Endothelial cell of umbilical vein (primary cell): ENCODE results near the gene COQ8B. TPM values are rescaled to one million over a fixed set of nuclear protein-coding genes. Genes with fewer than 3 reads are reported as not detected.

ENCODE experiments used
- BruUV-seq: library from RNA; stranded (reverse); fragments of 400-500 nt; replicated peaks from 2 replicates; lab custom pipeline; 2021; lab: Mats Ljungman, UMichigan
- CTCF ChIA-PET: fragments of 300-600, 350-600 bp; sonication (Branson Sonifier 250); formaldehyde crosslinking; loops from one replicate; lab custom pipeline; 2021; ENCODE audit warnings: antibody characterized with exemption, inconsistent platforms; lab: Charles Lee
- POLR2A ChIA-PET: fragments of 300-600, 350-600 bp; sonication (Branson Sonifier 250); formaldehyde crosslinking; loops from one replicate; lab custom pipeline; 2021; ENCODE audit warnings: antibody characterized with exemption, inconsistent platforms; lab: Charles Lee
- DNase-seq: peaks from one replicate; pipeline ENCODE4 v3.0.0-alpha.2; 2011; ENCODE audit warnings: low read depth, low spot score
- FAIRE-seq: peaks from 2 replicates; lab custom pipeline; 2011; peaks lifted over from hg19 to GRCh38; lab: Jason Lieb, UNC
- H2AFZ ChIP-seq: 2 replicates; pipeline ENCODE4 v1.6.0; 2012; ENCODE audit warnings: low read depth, low read length, control low read depth, inconsistent platforms
- H3K27ac ChIP-seq: 2 replicates; pipeline ENCODE4 v1.5.1; 2011; ENCODE audit warnings: low read depth, mild to moderate bottlenecking, control low read depth, low read length, moderate library complexity; ENCODE audit not compliant: insufficient read depth
- H3K27me3 ChIP-seq, 2 experiments: 2 replicates each; pipeline versions ENCODE4 v1.6.0 to v1.6.1; 2011; ENCODE audit warnings: low read length in 2 of 2, mixed read lengths in 1 of 2; ENCODE audit not compliant: control insufficient read depth in 2 of 2, insufficient read depth in 2 of 2
- H3K36me3 ChIP-seq, 2 experiments: 2 replicates in 1 of 2; 3 replicates in 1 of 2; pipeline ENCODE4 v1.5.1; 2011; ENCODE audit warnings: low read length in 2 of 2, mild to moderate bottlenecking in 1 of 2, moderate library complexity in 1 of 2; ENCODE audit not compliant: control insufficient read depth in 2 of 2, insufficient read depth in 2 of 2; ENCODE audit errors: extremely low read depth in 1 of 2
- H3K4me1 ChIP-seq: 3 replicates; pipeline ENCODE4 v1.5.1; 2011; ENCODE audit warnings: mild to moderate bottlenecking, low read length; ENCODE audit not compliant: control insufficient read depth, insufficient read depth; ENCODE audit errors: extremely low read depth
- H3K4me2 ChIP-seq: 2 replicates; pipeline ENCODE4 v1.6.1; 2011; ENCODE audit warnings: low read length, control low read depth, mixed read lengths; ENCODE audit not compliant: insufficient read depth
- H3K4me3 ChIP-seq, 3 experiments: fragments of 200-600 bp in 1 of 3; sonication (generic), shearing (Covaris generic) in 1 of 3; replicated peaks in 1 of 3; 2 replicates each; pipeline ENCODE4 v1.5.1; 2011 to 2016; ENCODE audit warnings: control low read depth in 3 of 3, low read length in 3 of 3, mild to moderate bottlenecking in 2 of 3, inconsistent platforms in 1 of 3, low read depth in 1 of 3, moderate library complexity in 1 of 3; ENCODE audit not compliant: insufficient read depth in 1 of 3
- H3K79me2 ChIP-seq: 2 replicates; pipeline ENCODE4 v1.6.0; 2012; ENCODE audit warnings: low read length, inconsistent platforms; ENCODE audit not compliant: control insufficient read depth, insufficient read depth
- H3K9ac ChIP-seq: replicated peaks from 2 replicates; pipeline ENCODE3; 2011; ENCODE audit warnings: low read length, control low read depth; ENCODE audit not compliant: insufficient read depth; ENCODE audit errors: extremely low read depth
- H3K9me1 ChIP-seq: replicated peaks from 3 replicates; pipeline ENCODE4 v1.6.0; 2011; ENCODE audit warnings: mild to moderate bottlenecking, low read length; ENCODE audit not compliant: control insufficient read depth, insufficient read depth; ENCODE audit errors: extremely low read depth
- H3K9me3 ChIP-seq: replicated peaks from 2 replicates; pipeline ENCODE4 v1.5.1; 2012; ENCODE audit warnings: low read length, inconsistent platforms; ENCODE audit not compliant: control insufficient read depth, insufficient read depth
- H4K20me1 ChIP-seq: replicated peaks from 2 replicates; pipeline ENCODE3; 2011; ENCODE audit warnings: mild to moderate bottlenecking, low read length; ENCODE audit not compliant: control insufficient read depth, insufficient read depth; ENCODE audit errors: extremely low read depth
- CTCF ChIP-seq, 2 donors: IDR thresholded peaks; 1 replicate in 1 of 2; 2 replicates in 1 of 2; pipeline ENCODE4 v1.5.1; 2011; ENCODE audit warnings: low read length in 2 of 2, mild to moderate bottlenecking in 2 of 2, moderate library complexity in 2 of 2, control low read depth in 1 of 2, inconsistent platforms in 1 of 2, low read depth in 1 of 2; ENCODE audit not compliant: insufficient read depth in 1 of 2; ENCODE audit errors: extremely low read depth in 1 of 2
- EZH2 ChIP-seq: IDR thresholded peaks from 2 replicates; pipeline ENCODE4 v1.6.1; 2012; ENCODE audit warnings: borderline replicate concordance, low read depth, mild to moderate bottlenecking, moderate library complexity, low read length, inconsistent platforms; ENCODE audit not compliant: severe bottlenecking
- FOS ChIP-seq: IDR thresholded peaks from 2 replicates; pipeline ENCODE4 v1.6.1; 2011; ENCODE audit warnings: mild to moderate bottlenecking, low read length, moderate library complexity, borderline replicate concordance; ENCODE audit not compliant: insufficient read depth
- GATA2 ChIP-seq: IDR thresholded peaks from 2 replicates; pipeline ENCODE4 v1.7.0; 2011; ENCODE audit warnings: low read depth, mild to moderate bottlenecking, moderate library complexity, mixed read lengths, low read length; ENCODE audit not compliant: insufficient read length, insufficient read depth
- JUN ChIP-seq: IDR thresholded peaks from 2 replicates; pipeline ENCODE4 v1.6.1; 2011; ENCODE audit warnings: borderline replicate concordance, low read depth; ENCODE audit not compliant: insufficient read length, insufficient read depth
- MAX ChIP-seq: IDR thresholded peaks from 2 replicates; pipeline ENCODE4 v1.6.1; 2011; ENCODE audit not compliant: insufficient read depth, insufficient read length
- MYC ChIP-seq: IDR thresholded peaks from one replicate; pipeline ENCODE4 v1.6.1; 2011; ENCODE audit warnings: mild to moderate bottlenecking, low read depth, low read length
- POLR2A ChIP-seq: IDR thresholded peaks from 2 replicates; pipeline ENCODE4 v1.6.1; 2012; ENCODE audit warnings: low read depth, mild to moderate bottlenecking, control low read depth, low read length
- POLR2AphosphoS5 ChIP-seq: IDR thresholded peaks from 2 replicates; pipeline ENCODE4 v1.6.1; 2012; ENCODE audit warnings: low read depth, mild to moderate bottlenecking, control low read depth, low read length, moderate library complexity; ENCODE audit not compliant: insufficient read depth
- dilution Hi-C: fragments of 300-500 bp; cut with MboI; formaldehyde crosslinking; loops from one replicate; pipeline ENCODE4 v1.15.0; 2019; ENCODE audit warnings: low sequenced_read_pairs; ENCODE audit not compliant: extremely low pct_ligation_motif_present
- intact Hi-C: fragments of 100-400 bp; cut with micrococcal nuclease; formaldehyde crosslinking; loops from one replicate; pipeline ENCODE4 v1.10.0; 2022
- polyA plus RNA-seq, 4 experiments: library from polyadenylated mRNA; depleted of rRNA in 3 of 4; stranded (reverse) in 3 of 4; unstranded in 1 of 4; fragments of >200 nt; gene quantifications; 2 replicates each; pipeline versions ENCODE4 v1.2.1 to v1.2.3, GENCODE V29; 2011 to 2012; ENCODE audit warnings: missing spikeins in 1 of 4
- total RNA-seq: library from RNA; stranded (reverse); gene quantifications from 2 replicates; pipeline ENCODE4 v1.2.3, GENCODE V29; 2021

COQ8B gene
- total and polyA plus RNA-seq, 2 donors (not counting 3 experiments of a cell fraction or from before 2014, with no cell fraction given) = 16.2 to 19.2 TPM

- Histone ChIP-seq H3K27me3 (no peaks in the 10 kb centered on the region), H4K20me1 (no peaks in the 10 kb centered on the region), H3K4me2 (no peak overlapping the region), H3K4me1 (peaks cover 9% of the 10 kb centered on the region), H3K4me3 (no peak overlapping the region), H3K9me3 (no peaks in the 10 kb centered on the region), H3K36me3 (no peaks in the 10 kb centered on the region), H3K79me2 (no peaks in the 10 kb centered on the region), H3K27ac (no peak overlapping the region), H2AFZ (no peak overlapping the region), H3K9ac (no peak overlapping the region), H3K9me1 (no peaks in the 10 kb centered on the region)
- intact Hi-C loops = no loop called here
- POLR2A ChIA-PET = no interaction called here
- no peak for FAIRE-seq
- DNase-seq = no peak
- CTCF ChIA-PET = interaction anchor here (1.1 to 6.2 kb wide), 9 partner anchors 10 to 542 kb away, joined by 3 to 70 read pairs (median 6); no protein-coding TSS in a partner anchor
- no TSS peak for BruUV-seq
- TF ChIP-seq CTCF (IDR thresholded peaks at IDR 0.05; ENCODE audit: extremely low read depth in 1 of 2, insufficient read depth in 1 of 2, low read depth in 1 of 2, low read length in 2 of 2) = no peak
- no peak for TF ChIP-seq FOS
- no peak for TF ChIP-seq JUN
- TF ChIP-seq GATA2 = no peak
- TF ChIP-seq EZH2 = no peak
- TF ChIP-seq POLR2AphosphoS5 = no peak
- no peak for TF ChIP-seq MYC
- TF ChIP-seq MAX = no peak
- TF ChIP-seq POLR2A = no peak
- dilution Hi-C loops = no loop called here
Observed at GRCh38 chr19:40661616-40662015, 55.1 kb downstream of the COQ8B start.
